GM12878 (cell line): ENCODE results near the gene TAX1BP1. TPM values are rescaled to one million over a fixed set of nuclear protein-coding genes. Genes with fewer than 3 reads are reported as not detected.

Experiments used
- ATAC-seq: fragments of 200-7000 bp; cut with Tn5 transposase; 3 replicates; pipeline ENCODE4 v1.9.1; 2020; ENCODE audit warnings: mild to moderate bottlenecking, moderate library complexity
- BruUV-seq: library from RNA; stranded (reverse); fragments of 400-500 nt; replicated peaks from 2 replicates; lab custom pipeline; 2021; lab: Mats Ljungman, UMichigan
- CTCF ChIA-PET: fragments of 300-600 bp; sonication (Branson Sonifier 250); formaldehyde crosslinking; extraction: SDS; loops from one replicate; lab custom pipeline; 2021; ENCODE audit warnings: inconsistent platforms; lab: Yijun Ruan, JAX
- POLR2A ChIA-PET: fragments of 350-600 bp; formaldehyde crosslinking; extraction: SDS; loops from one replicate; lab custom pipeline; 2021; ENCODE audit warnings: inconsistent platforms; lab: Charles Lee
- RAD21 ChIA-PET: fragments of 300-600 bp; sonication (Branson Sonifier 250); formaldehyde crosslinking; loops from one replicate; lab custom pipeline; 2023; ENCODE audit warnings: antibody characterized with exemption; ENCODE audit not compliant: unreplicated experiment; lab: Charles Lee
- SMC1A ChIA-PET: fragments of 300-600 bp; sonication (Branson Sonifier 250); formaldehyde crosslinking; loops from one replicate; lab custom pipeline; 2023; ENCODE audit not compliant: unreplicated experiment, uncharacterized antibody; lab: Charles Lee
- DNase-seq: peaks from one replicate; pipeline ENCODE4 v3.0.0-alpha.2; 2011; ENCODE audit warnings: low read depth, low spot score
- FAIRE-seq: peaks from 3 replicates; lab custom pipeline; 2011; peaks lifted over from hg19 to GRCh38; lab: Jason Lieb, UNC
- H2AFZ ChIP-seq: 2 replicates; pipeline ENCODE4 v1.6.0; 2011; ENCODE audit warnings: low read depth, low read length, control low read depth; ENCODE audit not compliant: control insufficient read depth
- H3K27ac ChIP-seq: 2 replicates; pipeline ENCODE4 v1.5.1; 2011; ENCODE audit warnings: control low read depth; ENCODE audit not compliant: control insufficient read depth, insufficient read depth
- H3K27me3 ChIP-seq, 2 experiments: replicated peaks in 1 of 2; 2 replicates each; pipeline versions ENCODE4 v1.6.0 to v1.6.1; 2011; ENCODE audit warnings: low read length in 1 of 2; ENCODE audit not compliant: control insufficient read depth in 2 of 2, insufficient read depth in 2 of 2
- H3K36me3 ChIP-seq, 2 experiments: 2 replicates each; pipeline ENCODE4 v1.5.1; 2011; ENCODE audit warnings: low read length in 1 of 2; ENCODE audit not compliant: control insufficient read depth in 2 of 2, insufficient read depth in 2 of 2
- H3K4me1 ChIP-seq: 2 replicates; pipeline ENCODE4 v1.6.1; 2011; ENCODE audit warnings: mild to moderate bottlenecking, low read length, moderate library complexity, mixed read lengths; ENCODE audit not compliant: control insufficient read depth, insufficient read depth
- H3K4me2 ChIP-seq: 2 replicates; pipeline ENCODE4 v1.6.0; 2011; ENCODE audit warnings: control low read depth; ENCODE audit not compliant: control insufficient read depth, insufficient read depth
- H3K4me3 ChIP-seq: fragments of 200-600 bp; sonication (generic); 2 replicates; pipeline ENCODE4 v1.5.1; 2016
- H3K79me2 ChIP-seq: 2 replicates; pipeline ENCODE4 v1.6.0; 2011; ENCODE audit warnings: low read length; ENCODE audit not compliant: control insufficient read depth, insufficient read depth
- H3K9ac ChIP-seq: 2 replicates; pipeline ENCODE4 v1.8.0; 2011; ENCODE audit warnings: low read length, control low read depth, mixed read lengths; ENCODE audit not compliant: control insufficient read depth, insufficient read depth
- H3K9me3 ChIP-seq: replicated peaks from 3 replicates; pipeline ENCODE4 v1.5.1; 2011; ENCODE audit warnings: mild to moderate bottlenecking, low read length; ENCODE audit not compliant: control insufficient read depth, insufficient read depth
- H4K20me1 ChIP-seq: 2 replicates; pipeline ENCODE4 v1.6.0; 2011; ENCODE audit not compliant: control insufficient read depth, insufficient read depth
- ATF3 ChIP-seq: IDR thresholded peaks from 2 replicates; pipeline ENCODE4 v1.6.1; 2011; ENCODE audit warnings: low read depth, mild to moderate bottlenecking, low read length, moderate library complexity, borderline replicate concordance; ENCODE audit errors: extremely low read depth
- CBX3 ChIP-seq: fragments of 200-600 bp; sonication (generic); IDR thresholded peaks from 2 replicates; pipeline ENCODE4 v1.6.1; 2016; ENCODE audit warnings: low read depth, borderline replicate concordance
- CREB1 ChIP-seq: IDR thresholded peaks from 2 replicates; pipeline ENCODE4 v1.6.1; 2012; ENCODE audit warnings: low read depth, mild to moderate bottlenecking, inconsistent platforms
- CTCF ChIP-seq, 3 experiments: IDR thresholded peaks in 2 of 3; conservative IDR thresholded peaks in 1 of 3; 2 replicates each; pipeline ENCODE4 v1.5.1; 2011; ENCODE audit warnings: low read depth in 3 of 3, low read length in 3 of 3, mild to moderate bottlenecking in 3 of 3, control low read depth in 2 of 3, moderate library complexity in 2 of 3, inconsistent platforms in 1 of 3, mixed read lengths in 1 of 3; ENCODE audit not compliant: control insufficient read depth in 2 of 3, insufficient read depth in 1 of 3; ENCODE audit errors: extremely low read depth in 1 of 3
- ESRRA ChIP-seq: IDR thresholded peaks from 2 replicates; pipeline ENCODE4 v1.6.1; 2012; ENCODE audit warnings: mild to moderate bottlenecking, low read length, improper control_type of control experiment
- HDAC2 ChIP-seq: fragments of 200-600 bp; sonication (generic); IDR thresholded peaks from 2 replicates; pipeline ENCODE4 v1.6.1; 2017
- PML ChIP-seq: IDR thresholded peaks from 2 replicates; pipeline ENCODE4 v1.6.1; 2012; ENCODE audit warnings: low read length, inconsistent platforms
- SREBF1 ChIP-seq: IDR thresholded peaks from 2 replicates; pipeline ENCODE4 v1.6.1; 2012; ENCODE audit warnings: mild to moderate bottlenecking, low read length
- TAF1 ChIP-seq: IDR thresholded peaks from 2 replicates; pipeline ENCODE4 v1.6.1; 2011; ENCODE audit warnings: mild to moderate bottlenecking, low read depth, low read length, borderline replicate concordance
- ZNF24 ChIP-seq: fragments of 450-650 bp; IDR thresholded peaks from 2 replicates; pipeline ENCODE4 v1.6.1; 2017; ENCODE audit warnings: antibody characterized with exemption, mild to moderate bottlenecking
- WGBS: methylation state at CpG from one replicate; pipeline ENCODE4 v1.1.6; 2016; ENCODE audit warnings: low lambda C conversion rate; ENCODE audit not compliant: insufficient replicate concordance, insufficient coverage; ENCODE audit errors: missing lambda C conversion rate; 5-methylcytosine and 5-hydroxymethylcytosine counted together
- in situ Hi-C: fragments of 300-500 bp; cut with MboI; formaldehyde crosslinking; loops from 9 replicates; pipeline ENCODE4 v1.14.3; 2018; ENCODE audit warnings: mixed read lengths
- intact Hi-C: fragments of 100-400 bp; cut with micrococcal nuclease; formaldehyde crosslinking; loops from one replicate; pipeline ENCODE4 v1.14.2; 2022; ENCODE audit not compliant: unreplicated experiment
- polyA plus RNA-seq, 11 experiments: library from polyadenylated mRNA; depleted of rRNA in 4 of 11; unstranded in 6 of 11; stranded (reverse) in 5 of 11; fragments of >200 nt; fragmentation: Nextera tagmentation in 4 of 11; fragmentation: Illumina TruSeq in 1 of 11; extraction: Ambion mirVana in 4 of 11; extraction: Trizol in 1 of 11; gene quantifications; 1 replicate in 1 of 11; 2 replicates in 10 of 11; pipeline versions ENCODE4 v1.2.1 to v1.2.3, GENCODE V29; 2011 to 2016; ENCODE audit warnings: inconsistent platforms in 2 of 11, missing spikeins in 2 of 11, low read depth in 1 of 11
- total RNA-seq, 4 experiments: library from RNA; depleted of rRNA in 3 of 4; stranded (reverse); fragments of >200 nt in 3 of 4; fragmentation: Illumina TruSeq in 1 of 4; extraction: Trizol in 1 of 4; gene quantifications; 2 replicates each; pipeline versions ENCODE4 v1.2.1 to v1.2.3, GENCODE V29; 2013 to 2021
- TF ChIP-seq, protein P1 (sequence below): fragments of 450-650 bp; IDR thresholded peaks from 2 replicates; pipeline ENCODE4 v1.6.1; 2018; ENCODE audit warnings: mild to moderate bottlenecking, low read depth, moderate library complexity; ENCODE audit not compliant: partially characterized antibody
- TF ChIP-seq, protein P2 (sequence below): fragments of 450-650 bp; IDR thresholded peaks from 2 replicates; pipeline ENCODE4 v1.6.1; 2018; ENCODE audit warnings: borderline replicate concordance, mild to moderate bottlenecking; ENCODE audit not compliant: partially characterized antibody
- TF ChIP-seq, protein P3 (sequence below): fragments of 450-650 bp; formaldehyde crosslinking; IDR thresholded peaks from 2 replicates; pipeline ENCODE4 v1.5.0; 2022; ENCODE audit warnings: mild to moderate bottlenecking, missing genetic modification characterization

Gene TAX1BP1
- total and polyA plus RNA-seq, 10 of the 15 experiments (the other 5 are each of a cell fraction or from before 2014, with no cell fraction given) = 30.8 to 105 (median 52.0) TPM

GRCh38 chr7:27799212-27799611 is 59.2 kb downstream of the TAX1BP1 start:
- intact Hi-C loops = no loop called here
- POLR2A ChIA-PET = no interaction called here
- no peak overlapping the region for H3K4me3 ChIP-seq
- H3K27ac ChIP-seq = no peak overlapping the region
- H3K36me3 ChIP-seq = peaks cover 0 to 3% of the 10 kb centered on the region in 2 experiments; a peak in 2 of 4 replicates
- H3K4me1 ChIP-seq = no peaks in the 10 kb centered on the region
- in situ Hi-C loops = no loop called here
- no peak overlapping the region for H2AFZ ChIP-seq
- no peaks in the 10 kb centered on the region for H3K27me3 ChIP-seq
- no peak for TF ChIP-seq CTCF (IDR thresholded peaks at IDR 0.05 in 2 of 3, conservative IDR thresholded peaks at IDR 0.05 in 1 of 3; ENCODE audit: control insufficient read depth in 2 of 3, extremely low read depth in 1 of 3, insufficient read depth in 1 of 3, low read depth in 3 of 3, low read length in 3 of 3)
- TF ChIP-seq, protein P1, sequence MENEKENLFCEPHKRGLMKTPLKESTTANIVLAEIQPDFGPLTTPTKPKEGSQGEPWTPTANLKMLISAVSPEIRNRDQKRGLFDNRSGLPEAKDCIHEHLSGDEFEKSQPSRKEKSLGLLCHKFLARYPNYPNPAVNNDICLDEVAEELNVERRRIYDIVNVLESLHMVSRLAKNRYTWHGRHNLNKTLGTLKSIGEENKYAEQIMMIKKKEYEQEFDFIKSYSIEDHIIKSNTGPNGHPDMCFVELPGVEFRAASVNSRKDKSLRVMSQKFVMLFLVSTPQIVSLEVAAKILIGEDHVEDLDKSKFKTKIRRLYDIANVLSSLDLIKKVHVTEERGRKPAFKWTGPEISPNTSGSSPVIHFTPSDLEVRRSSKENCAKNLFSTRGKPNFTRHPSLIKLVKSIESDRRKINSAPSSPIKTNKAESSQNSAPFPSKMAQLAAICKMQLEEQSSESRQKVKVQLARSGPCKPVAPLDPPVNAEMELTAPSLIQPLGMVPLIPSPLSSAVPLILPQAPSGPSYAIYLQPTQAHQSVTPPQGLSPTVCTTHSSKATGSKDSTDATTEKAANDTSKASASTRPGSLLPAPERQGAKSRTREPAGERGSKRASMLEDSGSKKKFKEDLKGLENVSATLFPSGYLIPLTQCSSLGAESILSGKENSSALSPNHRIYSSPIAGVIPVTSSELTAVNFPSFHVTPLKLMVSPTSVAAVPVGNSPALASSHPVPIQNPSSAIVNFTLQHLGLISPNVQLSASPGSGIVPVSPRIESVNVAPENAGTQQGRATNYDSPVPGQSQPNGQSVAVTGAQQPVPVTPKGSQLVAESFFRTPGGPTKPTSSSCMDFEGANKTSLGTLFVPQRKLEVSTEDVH = no peak
- no peak for TF ChIP-seq ATF3
- TF ChIP-seq ESRRA = no peak
- TF ChIP-seq, protein P2, sequence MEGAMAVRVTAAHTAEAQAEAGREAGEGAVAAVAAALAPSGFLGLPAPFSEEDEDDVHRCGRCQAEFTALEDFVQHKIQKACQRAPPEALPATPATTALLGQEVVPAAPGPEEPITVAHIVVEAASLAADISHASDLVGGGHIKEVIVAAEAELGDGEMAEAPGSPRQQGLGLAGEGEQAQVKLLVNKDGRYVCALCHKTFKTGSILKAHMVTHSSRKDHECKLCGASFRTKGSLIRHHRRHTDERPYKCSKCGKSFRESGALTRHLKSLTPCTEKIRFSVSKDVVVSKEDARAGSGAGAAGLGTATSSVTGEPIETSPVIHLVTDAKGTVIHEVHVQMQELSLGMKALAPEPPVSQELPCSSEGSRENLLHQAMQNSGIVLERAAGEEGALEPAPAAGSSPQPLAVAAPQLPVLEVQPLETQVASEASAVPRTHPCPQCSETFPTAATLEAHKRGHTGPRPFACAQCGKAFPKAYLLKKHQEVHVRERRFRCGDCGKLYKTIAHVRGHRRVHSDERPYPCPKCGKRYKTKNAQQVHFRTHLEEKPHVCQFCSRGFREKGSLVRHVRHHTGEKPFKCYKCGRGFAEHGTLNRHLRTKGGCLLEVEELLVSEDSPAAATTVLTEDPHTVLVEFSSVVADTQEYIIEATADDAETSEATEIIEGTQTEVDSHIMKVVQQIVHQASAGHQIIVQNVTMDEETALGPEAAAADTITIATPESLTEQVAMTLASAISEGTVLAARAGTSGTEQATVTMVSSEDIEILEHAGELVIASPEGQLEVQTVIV = no peak
- TF ChIP-seq TAF1 = no peak
- no peak for TF ChIP-seq ZNF24
- TF ChIP-seq HDAC2 = no peak
- no peak for TF ChIP-seq SREBF1
- no peak for TF ChIP-seq PML
- no peak for TF ChIP-seq CBX3
- TF ChIP-seq, protein P3, sequence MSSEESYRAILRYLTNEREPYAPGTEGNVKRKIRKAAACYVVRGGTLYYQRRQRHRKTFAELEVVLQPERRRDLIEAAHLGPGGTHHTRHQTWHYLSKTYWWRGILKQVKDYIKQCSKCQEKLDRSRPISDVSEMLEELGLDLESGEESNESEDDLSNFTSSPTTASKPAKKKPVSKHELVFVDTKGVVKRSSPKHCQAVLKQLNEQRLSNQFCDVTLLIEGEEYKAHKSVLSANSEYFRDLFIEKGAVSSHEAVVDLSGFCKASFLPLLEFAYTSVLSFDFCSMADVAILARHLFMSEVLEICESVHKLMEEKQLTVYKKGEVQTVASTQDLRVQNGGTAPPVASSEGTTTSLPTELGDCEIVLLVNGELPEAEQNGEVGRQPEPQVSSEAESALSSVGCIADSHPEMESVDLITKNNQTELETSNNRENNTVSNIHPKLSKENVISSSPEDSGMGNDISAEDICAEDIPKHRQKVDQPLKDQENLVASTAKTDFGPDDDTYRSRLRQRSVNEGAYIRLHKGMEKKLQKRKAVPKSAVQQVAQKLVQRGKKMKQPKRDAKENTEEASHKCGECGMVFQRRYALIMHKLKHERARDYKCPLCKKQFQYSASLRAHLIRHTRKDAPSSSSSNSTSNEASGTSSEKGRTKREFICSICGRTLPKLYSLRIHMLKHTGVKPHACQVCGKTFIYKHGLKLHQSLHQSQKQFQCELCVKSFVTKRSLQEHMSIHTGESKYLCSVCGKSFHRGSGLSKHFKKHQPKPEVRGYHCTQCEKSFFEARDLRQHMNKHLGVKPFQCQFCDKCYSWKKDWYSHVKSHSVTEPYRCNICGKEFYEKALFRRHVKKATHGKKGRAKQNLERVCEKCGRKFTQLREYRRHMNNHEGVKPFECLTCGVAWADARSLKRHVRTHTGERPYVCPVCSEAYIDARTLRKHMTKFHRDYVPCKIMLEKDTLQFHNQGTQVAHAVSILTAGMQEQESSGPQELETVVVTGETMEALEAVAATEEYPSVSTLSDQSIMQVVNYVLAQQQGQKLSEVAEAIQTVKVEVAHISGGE = no peak
- no peak for TF ChIP-seq CREB1
- TF ChIP-seq, all 136 proteins: peak for 0
- no peaks in the 10 kb centered on the region for H3K9me3 ChIP-seq
- no peak for FAIRE-seq
- H3K4me2 ChIP-seq = no peak overlapping the region
- 96% methylated on average over 2 of the region's 2 CpGs for WGBS
- ChIA-PET RAD21 (no interaction called here), SMC1A (interaction anchor here (0.9 kb wide), 1 partner anchor 119 kb away, joined by 3 read pairs; no protein-coding TSS in a partner anchor), CTCF (interaction anchor here (1.0 kb wide), 1 partner anchor 9 kb away, joined by 4 read pairs; no protein-coding TSS in a partner anchor)
- ATAC-seq = no peak
- no peak overlapping the region for H3K9ac ChIP-seq
- H4K20me1 ChIP-seq = no peaks in the 10 kb centered on the region
- H3K79me2 ChIP-seq = no peaks in the 10 kb centered on the region
- BruUV-seq = no TSS peak
- no peak for DNase-seq
